Dermis blood vessel endothelial cell (primary cell): ENCODE data around the gene RLN1. TPM values are rescaled to one million over a fixed set of nuclear protein-coding genes. Genes with fewer than 3 reads are reported as not detected.
"Not testable (repeated sequence)": the region's sequence is repeated elsewhere in the genome, so short reads cannot be mapped to it uniquely, and the experiment has no call there.

Source experiments
- DNase-seq: peaks from one replicate; pipeline ENCODE4 v3.0.0; 2010
- total RNA-seq: library from RNA; depleted of rRNA; stranded (reverse); fragments of >200 nt; gene quantifications from 2 replicates; pipeline ENCODE4 v1.2.3, GENCODE V29; 2014

RLN1 gene
- total RNA-seq, 1 donor from 2014 or later: not detected

DNA sequence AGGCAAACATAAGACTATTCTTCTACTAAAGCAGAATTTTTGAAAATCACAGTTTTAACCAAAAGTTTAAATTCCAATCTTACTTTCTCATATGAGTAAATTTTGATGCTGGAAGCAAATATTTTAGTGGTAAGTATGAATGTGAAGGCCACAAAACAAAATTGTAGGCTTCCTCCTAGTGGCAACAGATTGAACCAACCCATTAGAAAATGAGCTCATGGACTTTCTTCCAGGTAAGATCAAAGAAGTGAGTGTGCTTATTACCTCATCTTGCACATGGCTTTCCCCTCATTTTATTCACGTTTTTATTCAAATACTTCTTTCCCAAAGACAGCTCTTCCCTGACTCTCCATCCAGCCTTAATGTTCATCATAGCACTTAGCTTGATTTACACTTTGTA, 18.6 kb downstream of the RLN1 start:
- peak; percentile 15 for DNase-seq

DNA sequence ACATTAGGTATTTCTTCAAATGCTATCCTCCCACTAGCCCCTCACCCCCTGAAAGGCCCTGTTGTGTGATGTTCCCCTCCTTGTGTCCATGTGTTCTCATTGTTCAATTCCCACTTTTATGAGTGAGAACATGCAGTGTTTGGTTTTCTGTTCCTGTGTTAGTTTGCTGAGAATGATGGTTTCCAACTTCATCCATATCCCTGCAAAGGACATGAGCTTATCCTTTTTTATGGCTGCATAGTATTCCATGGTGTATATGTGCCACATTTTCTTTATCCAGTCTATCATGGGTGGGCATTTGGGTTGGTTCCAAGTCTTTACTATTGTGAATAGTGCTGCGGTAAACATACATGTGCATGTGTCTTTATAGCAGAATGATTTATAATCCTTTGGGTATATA, 23.3 kb downstream of the RLN1 start:
- not testable (repeated sequence) for DNase-seq

DNA sequence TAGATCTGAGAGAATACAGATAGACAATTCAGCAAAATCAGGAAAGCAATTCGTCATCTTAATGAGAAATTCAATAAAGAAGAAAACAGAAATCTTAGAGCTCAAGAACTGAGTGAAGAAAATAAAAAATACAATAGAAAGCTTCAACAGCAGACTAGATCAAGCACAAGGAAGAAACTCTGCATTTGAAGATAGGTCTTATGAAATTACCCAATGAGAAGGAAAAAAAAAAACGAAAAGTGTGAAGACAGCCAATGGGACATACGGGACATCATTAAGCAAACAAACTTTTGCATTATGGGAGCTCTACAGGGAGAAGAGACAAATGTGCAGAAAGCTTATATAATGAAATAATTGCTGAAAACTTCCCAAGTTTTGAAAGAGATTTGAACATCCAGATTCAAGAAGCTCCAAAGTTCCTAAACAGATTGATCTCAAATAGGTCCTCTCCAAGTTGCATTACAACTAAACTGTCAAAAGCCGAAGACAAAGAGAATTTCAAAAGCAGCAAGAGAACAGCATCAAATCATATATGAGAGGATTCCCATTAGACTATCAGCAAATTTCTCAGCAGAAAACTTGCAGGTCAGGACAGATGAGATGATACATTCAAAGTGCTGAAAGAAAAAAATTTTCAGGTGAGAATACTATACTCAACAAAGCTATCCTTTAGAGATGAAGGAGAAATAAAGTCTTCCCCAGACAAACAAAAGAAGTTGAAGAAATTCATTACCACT, 24.3 kb downstream of the RLN1 start:
- DNase-seq: no peak

DNA sequence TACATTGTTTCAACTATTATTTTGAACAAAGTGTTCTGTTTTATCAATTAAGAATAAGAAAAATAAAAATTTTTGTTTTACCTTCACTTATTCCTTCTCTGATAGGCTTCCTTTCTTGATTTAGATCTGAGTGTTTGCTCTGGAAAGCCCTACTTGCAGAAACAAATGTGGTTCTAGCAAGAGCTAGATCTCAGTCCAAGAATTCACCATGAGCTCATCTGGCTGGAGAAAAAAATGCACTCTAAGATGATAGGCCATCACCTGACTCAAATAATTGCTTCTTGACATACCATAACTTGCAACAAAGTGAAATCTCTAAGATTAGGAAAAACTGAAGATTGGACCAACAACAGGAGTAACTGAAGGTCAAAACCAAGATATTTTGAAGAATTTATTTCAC, 28.8 kb downstream of the RLN1 start:
- DNase-seq: no peak

DNA sequence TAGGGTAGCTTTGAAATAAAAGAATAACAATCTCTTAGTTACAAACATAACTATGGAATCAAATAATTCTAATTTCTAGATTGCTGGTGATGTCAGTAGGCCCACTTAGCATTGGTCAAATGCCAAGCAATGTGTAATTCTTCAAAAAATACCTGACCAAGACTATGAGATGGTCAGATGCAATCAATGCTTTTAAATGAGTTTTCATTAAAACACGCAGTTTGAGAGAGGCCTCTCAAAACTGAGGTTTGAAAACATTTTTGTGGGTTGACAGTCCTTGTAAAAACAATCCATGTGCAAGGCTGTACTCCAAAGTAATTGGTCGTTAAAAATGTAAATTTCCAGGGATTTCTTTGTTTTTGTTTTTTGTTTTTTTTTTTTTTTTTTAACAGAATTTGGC, 33.9 kb downstream of the RLN1 start:
- DNase-seq: no peak

DNA sequence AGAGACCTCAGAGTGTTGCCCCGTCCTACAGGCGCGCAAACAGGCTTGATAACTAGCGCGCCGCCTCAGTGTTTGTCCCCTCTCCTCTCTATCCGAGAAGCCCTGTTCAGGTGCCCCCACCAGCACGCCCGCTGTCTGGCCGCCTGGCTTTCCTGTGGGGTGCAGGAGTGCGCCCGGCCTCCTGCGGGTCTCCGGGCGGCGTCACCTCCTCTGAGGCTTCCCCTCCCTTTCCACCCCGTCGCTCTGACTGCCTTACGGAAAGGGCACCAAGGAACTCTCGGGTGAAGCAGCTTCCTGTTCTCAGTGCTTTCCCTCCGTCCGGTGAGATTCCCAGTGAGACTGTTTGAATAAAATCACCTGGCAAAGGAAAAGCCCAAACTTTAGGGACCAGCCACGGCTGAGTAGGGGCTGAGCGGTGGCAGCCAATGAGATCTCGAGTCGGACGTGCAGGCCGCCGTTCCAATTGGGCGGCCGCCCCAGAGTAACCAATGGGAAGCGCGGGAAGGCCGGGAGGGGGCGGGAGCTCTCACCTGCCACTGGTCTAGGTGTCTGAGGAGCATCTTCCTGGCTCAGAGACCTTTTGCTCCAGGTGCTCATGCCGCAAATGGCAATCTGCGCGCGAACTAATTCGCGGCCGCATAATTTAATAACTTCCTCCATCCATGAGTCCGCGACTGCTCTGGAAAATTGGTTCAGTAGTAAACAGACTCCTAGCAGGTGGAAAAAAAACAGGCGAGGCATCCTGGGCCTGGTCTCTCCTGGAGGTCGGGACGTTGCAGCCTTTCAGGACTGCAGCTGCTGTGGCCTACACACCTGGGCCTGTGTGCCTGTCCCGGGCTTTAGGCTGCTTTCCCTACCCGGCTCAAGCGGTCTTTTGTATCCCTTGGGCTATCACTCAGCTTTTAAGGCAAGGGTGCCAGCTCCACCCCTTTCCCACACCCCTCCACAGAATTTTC, 35.6 kb downstream of the RLN1 start, which contains the start of gene RLN2:
TSS of gene RLN2 (minus strand) at position 877 of the 956 bp plus-strand sequence. CDS start at position 741, 136 bp downstream.
- not testable (repeated sequence) for DNase-seq

DNA sequence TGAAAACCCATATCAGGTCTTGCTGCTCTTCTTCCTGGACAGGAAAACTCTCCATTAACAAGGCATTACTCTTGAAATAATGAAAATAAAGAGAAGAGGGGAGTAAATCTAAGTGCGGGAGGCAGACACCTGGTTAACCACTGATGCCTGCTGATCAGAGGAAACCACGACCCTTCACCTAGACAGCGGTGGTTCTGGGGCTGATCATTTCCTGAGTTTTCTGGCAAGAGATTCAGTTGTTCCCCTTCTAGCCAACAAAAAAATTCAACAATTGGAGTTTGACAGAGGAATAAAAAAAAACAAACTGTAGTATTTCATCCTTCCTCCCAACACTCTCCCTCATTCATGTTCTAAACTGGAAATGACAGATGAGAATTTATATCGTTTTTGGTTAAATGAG, 38.1 kb downstream of the RLN1 start:
- DNase-seq: no peak

DNA sequence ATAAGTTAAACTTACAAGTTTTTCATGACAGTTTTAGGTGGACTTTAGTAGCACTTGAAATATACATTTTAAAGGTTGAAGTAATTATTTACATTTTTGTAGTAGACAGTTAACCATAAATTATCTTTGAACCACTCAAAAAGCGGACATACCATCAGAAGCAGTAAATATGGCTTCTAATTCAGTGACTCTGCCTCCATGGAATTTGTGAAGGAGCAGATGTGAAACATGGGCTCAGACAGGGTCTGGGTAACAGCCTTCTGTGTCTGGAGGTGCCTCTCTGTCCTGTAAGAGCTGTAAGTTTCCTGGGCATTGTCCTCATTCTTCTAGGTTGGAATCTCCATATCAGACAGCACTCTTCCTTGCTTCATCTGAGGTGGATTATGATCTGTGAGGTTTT, 47.5 kb downstream of the RLN1 start:
- DNase-seq: no peak

DNA sequence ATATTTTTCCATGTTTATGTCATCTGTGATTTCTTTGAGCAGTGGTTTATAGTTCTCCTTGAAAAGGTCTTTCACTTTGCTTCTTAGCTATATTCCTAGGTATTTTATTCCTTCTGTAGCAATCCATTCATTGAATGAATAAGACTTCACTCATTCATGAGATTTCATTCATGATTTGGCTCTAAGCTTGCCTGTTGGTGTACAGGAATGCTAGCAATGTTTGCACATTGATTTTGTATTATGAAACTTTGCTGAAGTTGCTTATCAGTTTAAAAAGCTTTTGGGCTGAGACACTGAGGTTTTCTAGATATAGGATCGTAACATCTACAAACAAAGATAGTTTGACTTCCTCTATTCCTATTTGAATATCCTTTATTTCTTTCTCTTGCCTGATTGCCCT, 51.1 kb downstream of the RLN1 start:
- no peak for DNase-seq

DNA sequence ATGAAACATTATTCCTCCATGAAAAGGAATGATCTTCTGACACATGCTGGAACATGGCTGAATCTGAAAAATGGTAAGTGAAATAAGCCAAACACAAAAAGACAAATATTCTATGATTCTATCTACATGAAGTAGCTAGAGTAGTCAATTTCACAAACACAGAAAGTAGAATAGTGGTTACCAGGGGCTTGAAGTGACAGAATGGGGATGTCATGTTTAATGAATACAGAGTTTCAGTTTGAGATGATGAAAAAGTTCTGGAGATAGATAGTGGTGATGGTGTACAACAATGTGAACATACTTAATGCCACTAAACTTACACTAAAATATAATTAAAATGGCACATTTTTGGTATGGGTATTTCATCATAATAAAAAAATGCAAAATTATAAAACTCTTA, 53.4 kb downstream of the RLN1 start:
- no peak for DNase-seq

Other genes starting within 250 kb of the RLN1 start
- gene INSL6, start 154.2 kb downstream of the RLN1 start, total RNA-seq: not detected in 2 replicates
- not detected in 2 replicates for gene INSL4, start 108.5 kb downstream of the RLN1 start, total RNA-seq
- 1.6 TPM in 1 of 2 replicates, not detected in the other for gene RLN2, start 35.2 kb downstream of the RLN1 start, total RNA-seq
- 6.3 and 7.0 TPM in 2 replicates for gene PLGRKT, start 98.0 kb upstream of the RLN1 start, total RNA-seq
- 12.7 and 17.7 TPM in 2 replicates for gene CD274, start 110.7 kb upstream of the RLN1 start, total RNA-seq
- 3.4 and 4.4 TPM in 2 replicates for gene PDCD1LG2, start 170.7 kb upstream of the RLN1 start, total RNA-seq